GM19372 (cell line): Measurements from ENCODE around the gene CIC.

Experiments
- ATAC-seq: cut with Tn5 transposase; IDR thresholded peaks from one replicate; pipeline ENCODE4 v1.9.1; 2021; ENCODE audit warnings: mild to moderate bottlenecking, low read depth, moderate library complexity; ENCODE audit not compliant: unreplicated experiment

CIC gene

DNA sequence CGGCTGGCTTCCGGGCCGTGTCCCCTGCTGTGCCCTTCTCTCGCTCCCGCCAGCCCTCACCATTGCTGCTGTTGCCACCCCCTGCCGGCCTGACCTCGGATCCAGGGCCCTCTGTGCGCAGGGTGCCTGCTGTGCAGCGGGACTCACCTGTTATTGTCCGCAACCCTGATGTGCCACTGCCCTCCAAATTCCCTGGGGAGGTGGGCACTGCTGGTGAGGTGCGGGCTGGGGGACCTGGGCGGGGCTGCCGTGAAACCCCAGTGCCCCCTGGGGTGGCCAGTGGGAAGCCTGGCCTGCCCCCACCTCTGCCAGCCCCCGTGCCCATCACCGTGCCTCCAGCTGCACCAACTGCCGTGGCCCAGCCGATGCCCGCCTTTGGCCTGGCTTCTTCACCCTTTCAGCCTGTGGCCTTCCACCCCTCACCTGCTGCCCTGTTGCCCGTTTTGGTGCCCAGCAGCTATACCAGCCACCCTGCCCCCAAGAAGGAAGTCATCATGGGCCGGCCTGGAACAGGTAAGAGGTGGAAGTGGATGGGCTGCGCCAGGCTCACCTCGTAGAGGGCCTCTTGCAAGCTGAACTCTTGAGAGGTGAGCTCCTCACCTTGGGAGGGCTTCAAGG, 5.1 kb downstream of the CIC start:
- no peak for ATAC-seq

DNA sequence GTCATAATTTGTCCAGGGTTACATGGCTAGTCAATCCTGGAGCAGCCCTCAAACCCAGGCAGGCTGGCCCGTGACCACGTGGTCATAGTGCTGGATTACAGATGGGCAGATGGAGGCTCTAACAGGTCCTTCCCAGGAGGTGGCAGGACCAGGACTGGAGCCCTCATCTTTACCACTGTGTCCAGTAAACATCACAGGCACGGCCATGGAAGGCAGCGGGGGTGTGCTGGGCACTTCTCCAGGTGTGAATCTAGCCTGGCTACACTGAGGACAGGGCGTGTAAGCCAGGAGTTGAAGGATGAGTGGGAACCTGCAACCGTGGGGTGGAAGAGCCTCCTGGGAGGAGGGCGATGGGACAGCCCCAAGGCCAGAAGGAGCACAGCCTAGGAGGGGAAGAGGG, 6.1 kb downstream of the CIC start:
- ATAC-seq, result no peak

DNA sequence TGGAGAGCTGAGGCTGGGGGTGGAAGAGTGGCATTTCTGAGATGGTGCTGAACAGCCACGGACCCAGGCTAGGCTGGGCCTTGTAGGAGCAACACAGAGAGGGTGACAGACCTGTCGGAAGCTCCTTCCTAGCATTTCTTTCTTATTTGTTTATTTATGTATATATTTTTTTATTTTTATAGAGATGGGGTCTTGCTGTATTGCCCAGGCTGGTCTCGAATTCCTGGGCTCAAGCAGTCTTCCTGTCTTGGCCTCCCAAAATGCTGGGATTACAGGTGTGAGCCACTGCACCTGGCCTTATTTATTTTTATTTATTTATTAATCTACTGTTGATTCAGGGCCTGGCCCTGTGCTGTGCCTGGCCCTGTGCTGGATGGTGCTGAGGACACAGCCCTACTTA, 6.5 kb downstream of the CIC start:
- ATAC-seq, result no peak

DNA sequence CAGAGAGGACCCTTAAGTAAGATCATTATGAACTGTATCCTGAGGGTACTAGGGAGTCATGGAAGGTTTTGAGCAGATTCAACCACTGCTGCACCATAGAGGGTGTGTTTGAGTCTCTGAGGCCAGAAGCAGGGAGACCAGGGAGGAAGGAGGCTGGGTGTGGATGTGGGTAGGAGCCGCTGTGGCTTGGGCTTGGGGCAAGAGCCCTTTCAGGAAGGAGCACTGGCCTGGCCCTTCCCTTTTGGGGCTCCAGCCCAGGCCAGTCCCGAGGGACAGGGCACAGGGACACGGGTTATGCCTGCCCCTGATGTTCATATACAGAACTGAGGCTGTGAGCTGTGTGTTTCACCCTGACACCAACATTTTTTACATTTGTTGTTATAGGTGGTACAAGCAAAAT, 7.2 kb downstream of the CIC start:
- ATAC-seq, result no peak

DNA sequence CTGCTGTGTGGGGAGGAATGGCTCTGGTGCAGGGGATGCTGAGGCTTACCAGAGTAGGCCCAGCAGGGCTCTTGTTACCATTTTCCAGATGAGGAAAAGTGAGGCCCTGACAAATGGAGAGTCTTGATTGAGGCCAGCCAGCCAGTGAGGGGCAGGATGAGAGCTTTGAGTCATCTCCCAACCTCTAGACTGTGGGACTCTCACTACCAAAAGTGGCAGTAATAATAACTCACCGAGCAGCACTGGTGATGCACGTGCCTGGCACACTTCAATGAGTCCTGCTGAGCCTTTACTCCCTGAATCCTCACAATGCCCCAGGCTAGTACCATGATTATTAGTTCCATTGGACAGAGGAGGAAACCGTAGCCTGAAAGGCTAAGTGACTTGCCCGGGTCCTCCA, 7.8 kb downstream of the CIC start:
- no peak for ATAC-seq

DNA sequence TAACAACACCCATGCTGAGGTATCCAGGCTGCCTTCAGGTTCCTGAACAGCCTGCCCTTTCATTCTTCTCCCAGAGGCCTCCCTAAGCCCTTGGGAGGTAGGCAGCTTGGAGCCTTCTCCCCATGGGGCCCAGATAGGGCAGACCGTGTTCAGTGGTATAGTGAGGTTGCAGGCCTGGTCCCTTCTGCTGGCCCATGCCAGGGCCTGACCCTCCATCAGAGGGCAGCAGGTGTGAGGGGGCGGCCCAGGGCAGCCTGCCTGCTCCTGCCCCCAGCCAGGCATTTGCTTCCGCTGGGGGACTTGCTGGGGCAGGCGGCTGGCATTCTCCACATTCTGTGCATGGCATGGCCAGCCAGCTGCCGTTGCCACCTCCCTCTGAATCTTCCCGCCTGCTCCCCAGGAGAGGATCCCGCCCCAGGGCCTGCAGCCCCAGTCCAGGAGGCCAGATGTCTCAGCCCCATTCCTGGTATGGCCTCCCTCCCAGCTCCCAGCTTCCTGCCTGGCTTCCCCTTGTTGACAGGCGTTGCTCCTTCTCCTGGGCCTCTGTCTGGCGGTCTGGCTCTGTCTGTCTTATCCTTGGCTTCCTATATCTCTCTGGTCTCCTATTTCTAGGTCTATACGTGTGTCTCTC, 8.9 kb downstream of the CIC start:
- ATAC-seq, result no peak

DNA sequence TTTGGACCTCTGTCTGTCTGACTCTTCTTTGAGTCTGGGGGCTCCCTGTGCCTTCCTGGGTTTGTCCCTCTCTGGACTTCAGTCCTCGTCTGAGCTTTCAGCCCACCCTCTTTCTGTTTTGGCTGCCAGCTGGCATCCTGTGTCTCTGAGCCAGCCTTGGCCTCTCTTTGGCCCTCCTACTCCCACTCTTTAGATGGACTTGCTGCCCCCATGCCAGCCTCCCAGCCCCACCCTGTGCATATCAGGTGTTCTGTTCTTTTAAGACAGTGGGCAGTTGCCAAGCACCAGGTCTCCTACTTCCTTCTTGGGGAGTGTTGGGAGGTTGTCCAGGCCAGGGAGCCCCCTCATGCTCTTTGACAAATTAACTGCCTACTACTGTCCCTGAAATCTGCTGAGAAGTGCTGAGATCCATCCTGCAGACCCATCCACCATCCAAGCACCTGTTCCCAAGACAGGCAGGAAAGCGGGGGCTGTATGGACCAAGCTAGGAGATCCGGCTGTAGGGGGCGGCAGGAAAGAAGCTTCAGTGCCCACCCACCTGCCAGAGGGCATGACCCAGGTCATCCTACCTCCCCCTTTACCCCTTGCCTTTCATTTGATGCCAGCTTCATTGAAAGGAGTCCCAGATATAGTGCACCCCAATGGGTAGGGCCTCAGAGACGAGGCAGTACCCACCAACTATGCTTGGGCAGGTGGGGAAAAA, 9.6 kb downstream of the CIC start:
- ATAC-seq, result no peak

DNA sequence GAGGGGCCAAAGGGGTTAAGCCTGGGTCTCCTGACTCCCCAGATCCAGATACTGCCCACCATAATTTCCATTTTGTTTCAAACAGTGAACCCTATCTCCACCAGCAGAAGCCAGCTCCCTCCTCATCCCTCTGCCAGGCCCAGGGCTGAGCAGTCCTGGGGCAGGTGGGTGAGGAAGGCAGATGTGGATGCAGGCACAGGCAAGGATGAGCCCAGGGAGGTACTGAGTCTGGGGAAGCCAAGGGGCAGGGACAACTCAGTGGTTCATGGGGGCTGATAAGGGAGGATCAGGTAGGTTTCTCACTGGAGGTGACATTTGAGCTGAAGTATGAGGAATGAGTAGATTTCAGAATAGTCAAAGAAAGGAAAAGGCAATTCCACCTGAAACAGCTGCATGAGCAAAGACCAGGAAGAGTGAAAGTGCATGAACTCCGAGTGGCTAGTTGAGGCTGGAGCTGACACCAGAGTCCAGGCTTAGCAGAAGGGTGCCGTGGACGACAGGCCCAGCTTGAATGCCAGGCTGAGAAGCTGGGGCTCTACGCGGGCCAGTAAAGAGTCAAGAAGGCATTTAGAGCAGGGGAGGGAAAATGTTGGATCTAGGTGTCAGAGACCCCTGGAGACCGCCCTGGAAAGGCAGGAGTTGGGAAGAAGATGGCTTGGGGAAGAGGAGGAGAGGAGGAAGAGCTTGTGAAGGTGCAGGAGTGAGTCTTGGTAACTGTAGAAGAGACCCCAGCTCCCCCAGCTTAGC, 10.3 kb downstream of the CIC start:
- ATAC-seq, result no peak

DNA sequence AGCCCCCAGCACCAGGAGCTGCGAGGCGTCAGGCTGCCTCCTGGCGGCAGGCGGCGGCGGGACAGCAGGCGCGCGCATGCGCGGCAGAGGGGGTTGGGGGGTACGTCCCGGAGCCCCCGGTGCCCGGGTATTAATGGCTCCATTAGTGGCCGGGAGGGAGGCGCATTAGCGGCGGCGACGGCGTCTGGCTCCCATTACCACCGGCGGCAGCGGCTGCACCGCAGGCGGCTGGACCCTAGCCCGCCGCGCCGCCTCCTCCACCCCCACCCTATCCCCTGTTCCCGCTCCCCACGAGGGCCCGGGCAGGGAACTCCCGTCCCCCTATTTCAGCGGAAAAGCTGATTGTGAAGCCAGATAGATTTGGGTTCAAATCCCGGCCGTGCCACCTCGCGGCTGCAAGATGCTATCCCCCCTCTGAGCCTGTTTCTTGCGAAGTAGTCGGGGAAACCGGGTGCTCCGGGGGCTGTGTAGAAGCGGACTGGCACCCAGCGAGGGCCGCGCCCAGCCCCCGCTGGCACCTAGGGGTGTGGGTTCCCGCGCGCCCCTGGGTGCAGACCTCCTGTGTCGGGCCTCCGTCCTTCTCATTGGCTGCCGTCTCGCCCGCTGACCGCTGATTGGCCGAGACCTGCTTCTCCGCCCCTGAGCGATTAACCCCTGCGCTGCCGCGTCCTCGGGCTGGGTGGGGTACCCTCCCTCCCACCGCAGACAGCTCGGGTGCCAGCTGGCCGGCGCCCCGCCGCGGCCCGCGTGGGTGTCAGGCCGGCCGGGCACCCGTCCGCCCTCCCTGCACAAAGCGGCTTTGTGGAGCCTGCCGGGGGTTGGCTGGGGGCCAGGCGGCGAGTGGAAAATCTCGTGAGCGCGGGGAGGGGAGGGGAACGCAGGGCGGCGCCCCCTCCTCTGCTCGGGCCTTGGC, 11.1 kb downstream of the CIC start:
- ATAC-seq, result no peak

DNA sequence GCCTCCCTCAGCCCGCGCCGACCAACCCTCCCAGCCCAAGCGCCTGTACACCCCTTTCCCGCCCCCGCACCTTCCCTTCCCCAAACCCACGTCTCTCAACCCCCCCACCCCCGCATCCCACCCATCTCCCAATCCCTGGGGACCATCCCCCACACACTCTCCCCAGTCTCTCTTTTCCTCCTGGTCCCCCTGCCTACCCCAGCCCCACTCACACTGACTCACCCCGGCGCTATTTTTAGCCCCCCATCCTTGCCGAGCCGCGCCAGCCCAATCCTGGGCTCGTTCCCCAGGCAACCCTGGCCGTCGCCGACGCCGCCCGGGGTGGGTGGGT, 11.7 kb downstream of the CIC start:
- ATAC-seq, result no peak

DNA sequence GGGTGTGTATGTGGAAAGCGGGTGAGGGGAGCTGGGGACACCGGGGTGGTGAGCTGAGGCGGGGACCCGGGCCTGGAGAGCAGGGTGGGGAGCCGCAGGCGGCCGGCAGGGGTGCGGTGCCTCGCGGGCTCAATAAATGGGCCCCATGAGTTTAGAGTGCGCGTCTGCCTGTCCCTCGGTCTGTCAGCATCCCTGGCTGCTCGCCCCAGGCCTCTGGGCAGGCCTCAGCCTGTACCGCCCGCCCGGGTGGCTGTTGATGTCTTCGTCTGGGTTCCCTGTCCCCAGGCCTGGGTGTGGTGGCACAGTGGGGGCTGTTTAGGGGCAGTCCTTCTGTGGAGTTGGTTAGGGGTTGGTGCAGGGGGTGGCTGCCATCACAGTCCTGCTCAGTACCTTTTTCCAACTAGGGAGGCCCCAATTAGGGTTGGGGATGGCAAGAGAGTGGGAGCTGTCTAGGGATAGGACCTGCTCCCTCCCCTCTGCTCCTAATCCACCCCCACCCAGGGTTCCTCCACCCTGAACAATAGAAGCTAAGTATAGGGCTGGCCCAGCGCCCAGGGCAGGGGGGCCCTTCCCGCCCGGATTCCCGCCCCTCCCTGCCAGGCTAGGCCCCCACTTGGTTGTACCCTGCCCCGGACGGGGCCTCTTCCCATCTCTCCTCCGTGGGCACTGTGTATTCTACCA, 12.2 kb downstream of the CIC start:
- ATAC-seq, result no peak

DNA sequence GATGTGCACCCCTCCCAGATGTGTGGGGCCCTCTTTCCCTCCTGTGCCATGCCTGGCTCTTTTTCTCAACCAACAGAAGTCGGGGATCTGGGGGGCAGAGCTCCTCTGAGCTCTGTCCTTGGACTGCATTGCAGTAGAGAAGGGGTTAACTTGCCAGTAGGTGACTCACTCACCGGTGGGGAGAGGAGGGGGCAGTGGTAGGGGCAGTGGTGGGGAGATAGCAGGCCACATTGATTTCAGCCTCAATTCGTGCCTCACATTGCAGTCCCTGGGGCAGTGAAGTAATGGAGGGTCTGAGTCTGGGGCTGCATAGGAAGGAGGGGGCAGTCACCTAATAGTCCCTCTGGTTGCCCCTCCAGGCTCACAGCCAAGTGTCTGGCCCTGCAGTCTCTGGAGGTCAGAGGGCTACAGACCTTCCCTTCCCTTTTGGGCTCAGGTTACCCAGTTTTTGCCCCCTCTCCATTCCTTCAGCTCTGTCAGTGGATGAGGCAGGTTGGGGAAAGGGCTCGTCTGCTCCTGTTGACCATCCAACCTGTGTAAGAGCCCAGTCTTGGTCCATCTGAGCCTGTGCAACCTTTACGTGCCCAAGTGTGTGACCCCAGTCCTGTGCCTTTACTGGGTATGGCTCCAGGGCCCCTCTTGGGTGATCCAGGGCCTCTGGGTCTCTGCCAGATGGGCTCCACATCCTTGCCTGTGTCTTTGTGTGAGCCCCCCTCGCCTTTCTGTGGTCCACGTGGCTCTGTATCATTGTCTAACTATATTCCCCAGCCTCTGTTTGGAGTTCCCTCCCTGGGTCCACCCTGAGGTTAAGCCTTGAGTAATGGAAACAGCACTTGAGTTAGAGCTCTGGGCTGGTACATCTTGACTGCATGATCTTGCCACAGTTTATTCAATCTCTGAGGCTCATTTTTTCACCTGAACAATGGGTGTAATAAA, 13.0 kb downstream of the CIC start:
- no peak for ATAC-seq

DNA sequence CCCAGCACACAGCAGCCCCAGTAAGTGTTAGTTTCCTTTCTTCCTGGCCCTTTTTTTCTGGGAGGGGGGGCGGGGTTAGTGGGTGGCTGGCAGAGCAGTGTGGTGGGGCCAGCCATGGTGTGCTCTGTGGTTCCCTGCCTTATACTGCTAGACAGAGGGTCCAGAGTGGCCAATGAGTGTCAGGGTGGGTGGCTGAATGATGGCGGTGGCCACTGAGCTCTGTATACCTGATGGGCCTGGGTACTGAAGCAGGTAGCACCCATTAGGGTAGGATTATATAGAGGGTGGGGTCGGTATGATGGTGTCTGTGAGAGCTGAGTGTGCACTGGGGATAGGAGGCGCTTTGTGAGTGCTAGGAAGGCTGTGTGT, 13.8 kb downstream of the CIC start:
- no peak for ATAC-seq

DNA sequence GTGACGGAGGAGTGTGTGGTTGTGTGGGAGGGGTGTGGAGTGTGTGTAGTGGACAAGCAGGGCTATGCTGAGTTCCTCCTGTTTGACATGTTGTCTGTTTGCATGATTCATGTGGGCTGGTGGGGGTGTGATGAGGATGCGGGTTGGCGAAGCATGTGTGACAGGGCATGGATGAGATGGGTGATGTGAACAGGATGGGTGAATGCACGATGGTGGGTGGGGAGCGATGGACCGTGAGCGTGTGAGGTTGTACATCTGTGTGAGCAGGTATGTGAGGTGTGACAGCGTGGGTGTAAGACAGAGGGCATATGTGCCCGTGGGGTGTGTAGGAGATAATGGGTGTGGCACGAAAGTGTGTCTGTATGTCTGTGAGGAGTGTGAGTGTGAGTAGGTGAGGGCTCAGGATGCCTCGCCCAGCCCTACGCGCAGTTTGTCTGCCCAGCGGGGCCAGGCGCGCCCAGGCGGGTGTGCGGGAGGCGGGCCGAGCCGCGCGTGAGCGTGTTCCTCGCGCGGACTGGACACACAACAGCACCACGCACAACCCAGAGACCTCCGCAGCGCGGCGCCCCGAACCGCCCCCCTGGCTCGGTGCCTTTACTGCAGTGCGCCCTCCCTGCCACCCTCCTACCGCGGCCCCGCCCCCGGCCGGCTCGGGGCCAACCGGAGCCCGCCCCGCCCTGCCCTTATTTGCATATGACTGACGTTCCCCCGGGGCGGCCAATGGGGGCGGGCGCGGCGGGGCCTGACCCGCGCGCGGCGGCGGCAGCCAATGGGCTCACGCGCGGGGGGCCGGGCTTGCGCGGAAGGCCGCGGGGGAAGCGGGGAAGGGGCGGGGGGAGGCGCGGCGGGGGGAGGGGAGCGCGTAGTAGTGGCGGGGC, 14.4 kb downstream of the CIC start:
- peak; percentile 49 for ATAC-seq

DNA sequence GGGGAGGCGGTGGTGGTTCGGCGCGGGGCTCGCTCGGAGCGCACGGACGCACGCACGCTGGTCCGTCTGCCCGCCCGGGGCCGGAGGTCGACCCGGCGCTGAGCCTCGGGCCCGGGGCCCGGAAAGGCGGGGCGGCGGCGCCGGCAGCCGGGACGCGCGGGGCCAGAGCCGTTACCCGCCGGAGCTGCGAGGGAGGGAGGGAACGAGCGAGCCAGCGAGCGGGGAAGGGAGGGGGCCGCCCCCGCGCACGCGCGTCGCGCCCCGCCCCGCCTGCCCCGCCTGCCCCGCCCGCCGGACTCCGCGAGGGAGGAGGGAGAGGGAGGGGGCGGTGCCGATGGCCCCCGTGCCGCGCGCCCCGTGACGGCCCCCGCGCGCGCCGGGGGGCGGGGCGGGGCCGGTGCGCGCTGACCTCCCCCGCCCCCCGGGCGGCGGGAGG, 15.0 kb downstream of the CIC start:
- peak; percentile 41 for ATAC-seq

DNA sequence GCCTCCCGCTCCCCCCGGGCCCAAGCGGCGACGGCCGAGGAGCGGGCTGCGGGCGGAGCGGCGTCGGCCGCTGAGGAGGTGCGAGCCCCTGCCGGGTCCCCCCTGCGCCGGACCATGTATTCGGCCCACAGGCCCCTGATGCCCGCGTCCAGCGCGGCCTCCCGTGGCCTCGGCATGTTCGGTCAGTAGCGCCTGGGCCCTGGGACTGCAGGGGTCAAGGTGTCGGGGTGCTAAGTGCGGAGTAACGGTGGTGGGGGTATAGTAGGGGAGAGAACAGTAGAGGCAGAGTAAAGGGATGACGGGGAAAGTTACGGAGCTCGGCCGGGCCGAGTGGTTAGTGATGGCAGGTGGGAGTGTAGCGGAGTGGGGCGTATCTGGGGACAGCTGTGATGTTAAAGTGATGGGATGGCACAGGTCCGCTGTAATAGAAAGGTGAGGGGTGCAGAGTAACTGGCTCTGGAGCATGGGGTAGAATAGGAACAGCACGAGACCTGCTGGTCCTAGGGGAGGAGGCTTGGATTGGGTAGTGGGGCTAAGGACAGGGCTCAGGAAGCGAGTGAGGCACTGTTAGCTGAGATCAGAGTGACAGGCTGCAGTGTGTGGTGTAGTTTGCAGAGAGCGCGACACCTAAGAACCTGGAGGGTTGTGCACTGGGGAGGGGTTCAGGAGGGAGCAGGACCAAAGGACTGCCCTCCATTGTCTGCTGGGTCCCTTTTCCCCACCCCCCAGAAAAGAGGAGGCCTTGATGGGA, 15.7 kb downstream of the CIC start:
- no peak for ATAC-seq

DNA sequence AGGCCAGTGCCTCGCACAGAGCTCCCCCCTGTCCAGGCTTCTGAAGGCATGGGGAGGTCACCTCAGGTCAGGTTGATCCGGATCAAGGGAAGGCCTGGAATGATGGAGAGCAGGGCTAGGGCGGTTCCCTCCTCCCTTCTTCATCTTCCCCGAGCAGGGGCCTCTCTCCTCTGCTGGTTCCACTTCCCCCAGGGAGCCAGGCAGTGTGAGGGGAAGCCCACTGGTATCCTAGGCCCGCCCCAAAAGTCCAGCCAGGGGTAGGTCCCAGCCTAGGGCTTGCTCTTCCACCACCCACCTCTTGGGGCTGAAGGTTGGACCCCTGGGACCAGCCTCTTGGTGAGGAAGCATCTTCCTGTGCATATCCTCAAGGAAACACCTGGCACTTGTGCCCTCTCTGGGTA, 16.5 kb downstream of the CIC start:
- no peak for ATAC-seq
